ENCODE results near the gene COL18A1. TPM values are rescaled to one million over a fixed set of nuclear protein-coding genes. Genes with fewer than 3 reads are reported as not detected.

Gene COL18A1
- total and polyA plus RNA-seq, 9 of the 15 experiments (the other 6 are each of a cell fraction or from before 2014, with no cell fraction given): 0.14 to 16.4 (median 2.0) TPM

GRCh38 chr21:45482899-45483821, 78.2 kb downstream of the COL18A1 start (continued):
- TF ChIP-seq MBD1 (CRISPR knock-in tag; IDR thresholded peaks at IDR 0.05) (no peak), TCF7L2 (IDR thresholded peaks at IDR 0.05; ENCODE audit: low read depth, low read length) (no peak), CBFA2T2 (conservative IDR thresholded peaks at IDR 0.05) (peak; percentile 46; the same call in 1 of the 2 replicates), ZNF583 (CRISPR knock-in tag; IDR thresholded peaks at IDR 0.05) (no peak)
- TF ChIP-seq, protein P1, sequence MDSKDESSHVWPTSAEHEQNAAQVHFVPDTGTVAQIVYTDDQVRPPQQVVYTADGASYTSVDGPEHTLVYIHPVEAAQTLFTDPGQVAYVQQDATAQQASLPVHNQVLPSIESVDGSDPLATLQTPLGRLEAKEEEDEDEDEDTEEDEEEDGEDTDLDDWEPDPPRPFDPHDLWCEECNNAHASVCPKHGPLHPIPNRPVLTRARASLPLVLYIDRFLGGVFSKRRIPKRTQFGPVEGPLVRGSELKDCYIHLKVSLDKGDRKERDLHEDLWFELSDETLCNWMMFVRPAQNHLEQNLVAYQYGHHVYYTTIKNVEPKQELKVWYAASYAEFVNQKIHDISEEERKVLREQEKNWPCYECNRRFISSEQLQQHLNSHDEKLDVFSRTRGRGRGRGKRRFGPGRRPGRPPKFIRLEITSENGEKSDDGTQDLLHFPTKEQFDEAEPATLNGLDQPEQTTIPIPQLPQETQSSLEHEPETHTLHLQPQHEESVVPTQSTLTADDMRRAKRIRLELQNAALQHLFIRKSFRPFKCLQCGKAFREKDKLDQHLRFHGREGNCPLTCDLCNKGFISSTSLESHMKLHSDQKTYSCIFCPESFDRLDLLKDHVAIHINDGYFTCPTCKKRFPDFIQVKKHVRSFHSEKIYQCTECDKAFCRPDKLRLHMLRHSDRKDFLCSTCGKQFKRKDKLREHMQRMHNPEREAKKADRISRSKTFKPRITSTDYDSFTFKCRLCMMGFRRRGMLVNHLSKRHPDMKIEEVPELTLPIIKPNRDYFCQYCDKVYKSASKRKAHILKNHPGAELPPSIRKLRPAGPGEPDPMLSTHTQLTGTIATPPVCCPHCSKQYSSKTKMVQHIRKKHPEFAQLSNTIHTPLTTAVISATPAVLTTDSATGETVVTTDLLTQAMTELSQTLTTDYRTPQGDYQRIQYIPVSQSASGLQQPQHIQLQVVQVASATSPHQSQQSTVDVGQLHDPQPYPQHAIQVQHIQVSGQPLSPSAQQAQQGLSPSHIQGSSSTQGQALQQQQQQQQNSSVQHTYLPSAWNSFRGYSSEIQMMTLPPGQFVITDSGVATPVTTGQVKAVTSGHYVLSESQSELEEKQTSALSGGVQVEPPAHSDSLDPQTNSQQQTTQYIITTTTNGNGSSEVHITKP (IDR thresholded peaks at IDR 0.05; ENCODE audit: partially characterized antibody): no peak
